Gastroesophageal sphincter (tissue), 3 donors: ENCODE results near the gene NKAIN1.
"Not testable (repeated sequence)": the region's sequence is repeated elsewhere in the genome, so short reads cannot be mapped to it uniquely, and the experiment has no call there.

Source experiments
- CTCF ChIP-seq, 4 experiments: fragments of 200-600 bp in 2 of 4; fragments of 450-650 bp in 2 of 4; sonication (generic) in 1 of 4; IDR thresholded peaks; one replicate each; pipeline ENCODE4 v1.5.1; 2017 to 2019; ENCODE audit warnings: antibody characterized with exemption in 4 of 4, mild to moderate bottlenecking in 2 of 4, moderate library complexity in 2 of 4
- EP300 ChIP-seq: sonication (generic); formaldehyde crosslinking; IDR thresholded peaks from one replicate; pipeline ENCODE4 v1.6.1; 2017; ENCODE audit warnings: antibody characterized with exemption, mild to moderate bottlenecking
- POLR2A ChIP-seq, 2 donors: fragments of 450-650 bp; IDR thresholded peaks; one replicate each; pipeline ENCODE4 v1.6.1; 2017; ENCODE audit warnings: antibody characterized with exemption in 2 of 2, mild to moderate bottlenecking in 2 of 2, moderate library complexity in 1 of 2

DNA sequence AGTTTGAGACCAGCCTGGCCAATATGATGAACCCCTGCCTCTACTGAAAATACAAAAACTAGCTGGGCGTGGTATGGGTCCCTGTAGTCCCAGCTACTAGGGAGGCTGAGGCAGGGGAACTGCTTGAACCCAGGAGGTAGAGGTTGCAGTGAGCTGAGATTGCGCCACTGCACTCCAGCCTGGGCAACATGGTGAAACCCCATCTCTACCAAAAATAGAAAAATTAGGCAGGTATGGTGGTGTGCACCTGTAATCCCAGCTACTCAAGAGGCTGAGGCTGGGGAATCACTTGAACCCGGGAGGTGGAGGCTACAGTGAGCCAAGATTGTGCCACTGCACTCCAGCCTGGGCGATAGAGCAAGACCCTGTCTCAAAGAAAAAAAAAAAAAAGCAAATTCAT is 48.1 kb upstream of the NKAIN1 start:
- TF ChIP-seq CTCF (IDR thresholded peaks at IDR 0.05); EP300; POLR2A (IDR thresholded peaks at IDR 0.05): not testable (repeated sequence)
